GM19238 (cell line): ENCODE measurements around the gene ZNF219.

Source experiments
- DNase-seq: peaks from one replicate; pipeline ENCODE4 v3.0.0; 2011; ENCODE audit warnings: low spot score; ENCODE audit not compliant: insufficient read length

The ZNF219 gene

GRCh38 chr14:21069388-21070082 lies 28.9 kb downstream of the ZNF219 start:
- DNase-seq, result no peak

GRCh38 chr14:21068521-21069387 lies 29.7 kb downstream of the ZNF219 start:
- peak; percentile 53 for DNase-seq

GRCh38 chr14:21066882-21067502 lies 31.5 kb downstream of the ZNF219 start:
- no peak for DNase-seq

GRCh38 chr14:21063479-21063878 lies 35.0 kb downstream of the ZNF219 start:
- no peak for DNase-seq

- no peak for DNase-seq
Measured at GRCh38 chr14:21061347-21061668, 37.1 kb downstream of the ZNF219 start.

GRCh38 chr14:21060614-21061346 lies 37.7 kb downstream of the ZNF219 start:
- DNase-seq, result no peak

- no peak for DNase-seq
Measured at GRCh38 chr14:21059842-21060613, 38.4 kb downstream of the ZNF219 start.

GRCh38 chr14:21058903-21059302 lies 39.6 kb downstream of the ZNF219 start:
- DNase-seq, result no peak

- no peak for DNase-seq
Measured at GRCh38 chr14:21057803-21058675, 40.4 kb downstream of the ZNF219 start, which contains the start of gene RNASE8. RNASE8 (plus strand) TSS chr14:21057822; CDS start chr14:21057893, 71 bp downstream.

GRCh38 chr14:21056520-21057163 lies 41.8 kb downstream of the ZNF219 start:
- no peak for DNase-seq

- no peak for DNase-seq
Measured at GRCh38 chr14:21055432-21056117, 42.9 kb downstream of the ZNF219 start.

- no peak for DNase-seq
Measured at GRCh38 chr14:21054768-21055145, 43.7 kb downstream of the ZNF219 start.

GRCh38 chr14:21054123-21054767 lies 44.2 kb downstream of the ZNF219 start:
- no peak for DNase-seq

GRCh38 chr14:21053184-21054122 lies 45.0 kb downstream of the ZNF219 start:
- DNase-seq, result no peak

- DNase-seq, result no peak
Measured at GRCh38 chr14:21050597-21050996, 47.9 kb downstream of the ZNF219 start.

GRCh38 chr14:21049271-21049673 lies 49.2 kb downstream of the ZNF219 start:
- DNase-seq, result no peak

GRCh38 chr14:21048638-21049037 lies 49.8 kb downstream of the ZNF219 start:
- DNase-seq, result no peak
